ENCODE measurements around the gene CSF2. TPM values are rescaled to one million over a fixed set of nuclear protein-coding genes. Genes with fewer than 3 reads are reported as not detected.

Gene CSF2
- polyA plus RNA-seq, 5 donors: 0.14 to 0.30 (median 0.18) TPM; not detected in 2

DNA sequence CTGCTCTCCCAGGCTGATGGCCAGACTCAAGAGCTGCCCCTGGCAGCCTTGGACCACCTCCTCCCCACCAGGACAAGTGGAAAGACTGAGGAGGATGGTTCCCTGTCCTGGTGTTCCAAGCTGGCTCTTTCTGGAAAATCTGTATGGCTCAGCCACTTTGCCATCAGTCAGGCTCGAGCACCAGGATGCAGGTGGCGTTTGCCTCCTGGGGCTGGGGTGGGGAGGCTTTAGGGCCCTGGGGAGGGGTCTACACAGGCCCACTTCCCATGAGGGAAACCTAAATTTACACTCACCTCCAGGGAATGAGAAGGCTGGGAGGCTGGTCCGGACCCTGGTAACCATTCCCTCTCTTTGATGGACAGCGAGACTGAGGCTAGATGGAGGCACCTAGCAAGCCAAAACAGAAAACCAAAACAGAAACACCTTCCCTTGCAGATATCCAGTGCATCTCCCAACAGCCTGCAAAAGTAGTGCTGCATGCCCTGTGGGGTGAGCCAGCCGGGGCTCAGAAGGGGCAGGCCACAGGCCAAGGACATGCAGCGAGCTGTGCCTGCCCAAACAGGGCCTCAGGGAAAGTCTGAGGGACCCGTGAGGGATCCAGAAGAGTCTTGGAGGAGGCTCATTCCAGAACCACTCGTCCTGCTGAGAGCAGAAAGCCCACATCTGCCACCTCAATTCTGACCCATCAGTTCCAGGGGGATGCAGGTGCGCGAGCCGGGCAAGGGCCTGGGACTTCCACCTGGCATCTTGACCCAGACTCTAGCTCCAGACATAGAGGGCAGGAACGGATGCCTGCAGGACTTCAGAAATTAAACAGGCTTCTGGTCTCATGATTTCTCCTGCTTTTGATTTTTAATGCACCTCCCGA lies 5.4 kb upstream of the CSF2 start:
- DNase-seq: no peak

DNA sequence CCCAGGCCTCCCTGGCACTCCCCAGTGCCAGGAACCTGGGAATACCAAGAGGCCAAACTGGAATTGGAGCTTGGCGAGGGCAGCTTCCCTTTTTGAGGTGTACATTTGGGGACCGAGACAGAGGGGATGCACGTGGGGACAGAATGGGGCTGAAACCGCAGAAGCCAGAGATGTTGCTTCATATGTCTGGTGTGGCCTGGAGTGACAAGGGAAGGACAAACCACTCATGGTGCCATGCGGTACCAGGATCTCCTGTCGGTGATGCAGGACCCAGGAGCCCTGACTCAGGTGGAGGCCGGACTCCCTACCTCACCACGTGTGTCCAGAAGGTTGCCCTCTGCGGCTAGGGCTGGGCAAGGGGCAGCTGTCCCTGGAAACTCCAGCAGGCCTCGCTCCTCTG lies 4.0 kb upstream of the CSF2 start:
- no peak for DNase-seq

- DNase-seq: no peak
These were observed 3.6 kb upstream of the CSF2 start for GRCh38 chr5:132069994-132070393.

- DNase-seq: no peak
These were observed 2.9 kb upstream of the CSF2 start for GRCh38 chr5:132070460-132071337.

DNA sequence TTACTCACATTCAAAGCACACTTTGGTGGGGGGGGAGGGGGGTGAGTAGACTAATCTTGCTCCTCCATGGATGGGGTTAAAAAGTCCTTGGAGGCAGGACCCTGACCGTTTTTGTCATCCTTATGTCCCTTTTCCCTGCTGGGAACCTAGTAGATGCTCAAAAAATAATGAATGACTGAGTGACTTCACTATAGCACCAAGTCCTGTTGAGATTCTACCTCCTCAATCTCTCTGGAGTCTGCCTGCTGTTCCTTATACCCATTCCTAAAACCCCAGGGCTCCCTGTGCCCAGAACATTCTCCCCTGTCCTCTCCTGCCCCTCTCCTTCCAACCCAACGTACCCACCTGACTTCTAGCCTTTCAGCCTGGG lies 2.3 kb upstream of the CSF2 start:
- no peak for DNase-seq

DNA sequence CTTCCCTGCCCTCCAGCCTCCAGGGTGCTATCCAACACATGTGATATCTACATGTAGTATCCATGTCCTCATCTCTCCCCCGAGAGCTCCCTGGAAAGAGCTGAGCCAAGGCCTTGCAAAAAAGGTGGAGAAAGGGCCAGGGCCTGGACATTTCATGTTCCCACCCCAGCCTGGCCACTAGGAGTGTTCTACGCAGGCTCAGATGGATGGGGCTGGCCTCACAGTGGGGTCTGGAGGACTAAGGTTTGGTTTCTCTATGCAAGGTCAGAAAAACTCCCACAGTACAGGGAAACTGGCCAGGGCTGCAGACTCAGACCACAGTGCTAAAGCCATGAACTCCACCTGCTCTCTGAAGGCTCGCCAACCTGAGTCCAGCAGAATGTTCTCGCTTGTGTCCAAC lies 1.5 kb upstream of the CSF2 start:
- no peak for DNase-seq

DNA sequence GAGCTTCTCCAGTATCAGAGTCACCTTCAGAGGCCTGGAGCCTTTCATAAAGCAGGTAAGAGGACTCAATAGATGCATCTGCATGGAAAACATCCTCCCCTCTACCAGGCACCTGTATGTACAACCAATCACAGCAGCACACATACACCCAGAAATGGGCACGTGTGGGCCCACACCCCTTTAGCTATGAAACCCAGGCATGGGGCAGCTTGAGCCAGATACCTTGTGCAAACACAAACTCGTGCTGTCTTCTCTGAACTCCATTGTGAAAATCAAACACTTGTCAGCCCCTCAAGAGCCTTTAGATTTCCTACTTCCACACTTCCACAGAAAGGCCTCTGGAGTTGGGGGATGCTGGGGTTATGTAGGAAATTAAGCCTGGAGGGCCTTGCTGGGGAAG lies 1.1 kb upstream of the CSF2 start:
- peak in 1 of 2 donors; percentile 39 for DNase-seq

- no peak for DNase-seq
These were observed 642 bp downstream of the CSF2 start for GRCh38 chr5:132074091-132074771.

GRCh38 chr5:132074772-132075718 lies 1.5 kb downstream of the CSF2 start:
- DNase-seq: peak; percentile 33 to 49

- DNase-seq: no peak
These were observed 2.1 kb downstream of the CSF2 start for GRCh38 chr5:132075719-132076077.

DNA sequence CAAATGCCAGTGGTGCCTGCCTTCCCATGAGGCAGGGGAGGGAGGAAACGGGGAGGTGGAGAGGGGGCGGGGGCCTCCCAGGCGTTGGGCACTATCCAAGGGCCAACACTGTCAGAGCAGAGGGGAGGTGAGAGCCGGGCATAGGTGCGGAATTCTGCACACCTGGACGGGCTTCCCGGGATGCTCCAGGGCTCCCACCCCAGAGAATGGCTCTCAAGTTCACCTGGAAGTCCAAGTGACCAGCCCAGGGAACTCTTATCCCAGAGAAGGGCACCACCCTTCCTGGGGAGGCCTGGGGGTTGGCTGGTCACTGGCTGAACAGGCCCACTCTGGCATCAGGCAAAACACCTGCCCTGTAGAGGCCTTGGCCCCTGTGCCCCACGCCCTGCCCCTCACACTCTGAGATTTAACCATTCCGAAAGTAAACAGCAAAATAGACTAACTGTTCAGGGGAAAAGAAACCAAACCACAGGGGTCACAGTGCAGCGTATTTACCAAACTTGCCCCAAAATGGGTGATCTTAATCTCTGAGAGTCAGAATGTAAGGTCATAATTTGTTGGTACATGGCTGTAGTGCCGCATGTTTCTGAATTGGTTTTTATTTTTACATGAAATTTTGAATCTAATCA lies 2.7 kb downstream of the CSF2 start:
- no peak for DNase-seq

- no peak for DNase-seq
These were observed 3.4 kb downstream of the CSF2 start for GRCh38 chr5:132076983-132077382.

DNA sequence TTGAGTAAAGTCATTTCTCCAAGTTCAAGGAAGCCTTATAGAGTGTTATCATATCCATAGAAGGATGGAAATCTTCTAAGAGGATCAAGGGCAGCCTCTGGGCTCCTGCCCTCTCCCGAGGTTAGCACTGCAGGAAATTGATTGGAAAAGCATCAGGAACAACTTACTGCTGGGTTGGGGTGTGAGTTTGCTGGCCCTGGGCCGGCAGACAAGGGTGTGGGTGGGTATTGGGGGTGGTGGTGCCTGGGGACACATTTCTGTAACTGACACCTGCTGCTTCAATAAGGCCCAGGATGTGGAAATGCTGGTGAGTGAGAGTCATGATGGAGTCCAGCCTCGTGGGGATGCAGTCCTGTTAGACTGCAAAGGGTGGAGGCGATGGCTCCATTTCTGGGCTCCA lies 5.5 kb downstream of the CSF2 start:
- DNase-seq: no peak

GRCh38 chr5:132079619-132080018 lies 6.0 kb downstream of the CSF2 start:
- DNase-seq: no peak

DNA sequence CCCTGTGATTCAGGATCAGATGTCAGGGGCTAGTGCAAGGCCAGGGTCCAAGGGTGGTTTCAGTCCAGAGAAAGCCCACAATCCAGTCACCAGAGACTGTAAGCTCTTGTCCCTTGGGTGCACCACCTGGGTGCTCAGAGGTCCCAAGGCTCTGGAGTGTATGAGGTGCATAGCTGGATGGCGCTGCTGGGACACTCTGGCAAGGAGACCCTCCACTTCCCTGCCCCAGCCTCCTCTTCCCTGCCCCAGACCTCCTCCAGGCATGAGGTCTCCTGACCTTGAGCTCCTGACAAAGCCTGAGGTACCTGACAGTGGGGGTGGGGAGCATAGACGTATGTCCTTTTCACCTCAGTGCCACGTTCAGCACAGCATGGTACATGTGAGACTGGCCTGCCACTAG lies 7.0 kb downstream of the CSF2 start:
- no peak for DNase-seq

GRCh38 chr5:132081458-132081857 lies 7.9 kb downstream of the CSF2 start:
- no peak for DNase-seq

DNA sequence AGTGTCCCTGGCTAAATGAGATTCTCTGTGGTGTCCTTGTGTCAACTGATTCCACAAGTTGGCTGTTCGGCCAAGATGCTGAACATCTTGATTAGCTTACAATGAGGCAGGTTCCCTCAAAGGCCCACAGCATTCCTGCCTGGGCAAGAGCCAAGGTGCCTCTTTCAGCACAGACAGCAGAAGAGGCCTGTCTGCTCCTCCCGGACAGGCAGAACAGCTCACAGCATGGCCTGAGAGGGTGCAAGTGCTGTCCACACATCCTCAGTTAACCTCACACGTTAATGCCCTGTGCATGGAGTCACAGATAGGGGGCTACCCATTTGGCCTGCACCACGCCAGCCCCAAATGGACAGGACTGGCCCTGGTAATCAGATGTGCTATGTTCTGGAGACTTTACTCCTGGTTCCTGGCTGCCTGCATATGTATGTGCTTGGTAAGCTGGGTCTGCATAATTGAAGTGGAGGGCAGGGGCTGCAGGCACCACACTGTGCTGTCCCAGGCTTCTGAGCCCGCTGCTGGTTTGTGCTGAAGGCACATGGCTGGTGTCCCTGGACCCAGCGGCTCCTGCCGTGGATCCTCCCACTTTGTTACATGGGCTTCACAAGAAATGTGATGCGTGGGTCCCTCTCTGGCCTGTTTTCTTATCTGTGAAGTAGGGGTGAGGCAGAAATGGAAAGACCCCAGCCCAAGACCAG lies 8.9 kb downstream of the CSF2 start:
- DNase-seq: no peak

- DNase-seq: no peak
These were observed 9.6 kb downstream of the CSF2 start for GRCh38 chr5:132083071-132083678.

- no peak for DNase-seq
These were observed 12.1 kb downstream of the CSF2 start for GRCh38 chr5:132085686-132086085.
